Transverse colon (tissue), 4 donors: ENCODE results near the gene IRX5. TPM values are rescaled to one million over a fixed set of nuclear protein-coding genes. Genes with fewer than 3 reads are reported as not detected.

ENCODE experiments used
- DNase-seq: peaks from one replicate; pipeline ENCODE4 v3.0.0-alpha.2; 2019
- H3K27ac ChIP-seq, 4 donors: fragments of 200-600 bp; sonication (generic); 2 replicates each; pipeline ENCODE4 v1.5.1; 2016 to 2018; ENCODE audit warnings: inconsistent platforms in 4 of 4
- H3K27me3 ChIP-seq: fragments of 200-600 bp; sonication (generic); 2 replicates; pipeline ENCODE4 v1.5.1; 2017; ENCODE audit warnings: inconsistent platforms
- H3K36me3 ChIP-seq, 4 donors: fragments of 200-600 bp; sonication (generic); 2 replicates each; pipeline ENCODE4 v1.5.1; 2017 to 2019; ENCODE audit warnings: inconsistent platforms in 4 of 4
- H3K4me1 ChIP-seq, 4 donors: fragments of 200-600 bp; sonication (generic); 2 replicates each; pipeline ENCODE4 v1.5.1; 2017 to 2020; ENCODE audit warnings: inconsistent platforms in 4 of 4
- H3K4me3 ChIP-seq, 4 donors: fragments of 200-600 bp; sonication (generic); 1 replicate in 1 of 4; 2 replicates in 3 of 4; pipeline versions ENCODE4 v1.5.1 to v1.6.1; 2017 to 2019; ENCODE audit warnings: inconsistent platforms in 4 of 4
- H3K9me3 ChIP-seq, 2 donors: fragments of 200-600 bp; sonication (generic); 2 replicates each; pipeline ENCODE4 v1.5.1; 2017 to 2019; ENCODE audit warnings: inconsistent platforms in 2 of 2
- EP300 ChIP-seq: sonication (generic); formaldehyde crosslinking; IDR thresholded peaks from one replicate; pipeline ENCODE4 v1.6.1; 2017; ENCODE audit warnings: antibody characterized with exemption, low read depth
- POLR2A ChIP-seq: fragments of 450-650 bp; IDR thresholded peaks from one replicate; pipeline ENCODE4 v1.6.1; 2016; ENCODE audit warnings: antibody characterized with exemption, mild to moderate bottlenecking, moderate library complexity
- POLR2AphosphoS5 ChIP-seq, 3 donors: sonication (generic); formaldehyde crosslinking; IDR thresholded peaks; one replicate each; pipeline ENCODE4 v1.6.1; 2016; ENCODE audit warnings: antibody characterized with exemption in 3 of 3
- WGBS, 2 donors: methylation state at CpG; one replicate each; pipeline ENCODE4 v1.1.5; 2018; ENCODE audit warnings: low coverage in 1 of 2; 5-methylcytosine and 5-hydroxymethylcytosine counted together
- in situ Hi-C, 4 donors: fragments of 200-750 bp; cut with MboI; loops; one replicate each; pipeline versions ENCODE4 v1.15.0 to v1.15.1; 2017; ENCODE audit warnings: low sequenced_read_pairs in 3 of 4, low pct_ligation_motif_present in 1 of 4, low pct_unique_long_range_greater_than_20kb in 1 of 4
- intact Hi-C: fragments of 100-400 bp; cut with DNase I; formaldehyde crosslinking; loops from one replicate; pipeline ENCODE4 v1.15.1; 2023; ENCODE audit warnings: low total_unique reads
- total RNA-seq, 4 donors: library from RNA; depleted of rRNA; stranded (reverse); fragments of >200 nt; gene quantifications; one replicate each; pipeline ENCODE4 v1.1.0, GENCODE V29; 2016
- TF ChIP-seq, protein P1 (sequence below), 5 experiments: fragments of 200-600 bp in 3 of 5; fragments of 450-650 bp in 2 of 5; sonication (generic) in 3 of 5; IDR thresholded peaks; 1 replicate in 2 of 5; 2 replicates in 3 of 5; pipeline ENCODE4 v1.5.1; 2016 to 2017; ENCODE audit warnings: antibody characterized with exemption in 5 of 5, inconsistent platforms in 3 of 5, mild to moderate bottlenecking in 2 of 5, moderate library complexity in 1 of 5

IRX5 gene
- total RNA-seq, 4 donors from 2014 or later, result not detected

DNA sequence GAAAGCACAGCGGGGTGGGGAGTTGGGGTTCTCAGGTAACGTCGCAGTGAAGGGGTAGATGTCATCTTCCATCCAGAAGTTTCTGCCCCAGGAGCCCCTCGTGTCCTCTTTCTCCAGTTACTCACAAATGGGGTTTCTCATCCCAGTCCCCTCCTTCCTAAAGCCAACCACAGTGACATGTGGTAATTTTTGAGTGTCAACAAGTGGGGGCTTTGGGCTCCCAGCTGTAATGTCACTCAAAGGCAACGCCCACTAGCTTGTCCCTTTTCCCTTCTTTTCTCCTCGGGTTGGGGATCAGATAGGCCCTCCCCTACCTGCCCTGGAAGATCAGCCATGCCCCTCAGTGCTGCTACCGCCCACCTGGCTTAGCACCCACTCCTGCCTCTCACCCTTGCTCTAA lies 14.4 kb downstream of the IRX5 start:
- Histone ChIP-seq H3K36me3 (no peaks in the 10 kb centered on the region), H3K9me3 (no peaks in the 10 kb centered on the region), H3K27me3 (peaks cover 92% of the 10 kb centered on the region), H3K4me1 (no peaks in the 10 kb centered on the region), H3K27ac (no peak overlapping the region), H3K4me3 (no peak overlapping the region)
- TF ChIP-seq, protein P1, sequence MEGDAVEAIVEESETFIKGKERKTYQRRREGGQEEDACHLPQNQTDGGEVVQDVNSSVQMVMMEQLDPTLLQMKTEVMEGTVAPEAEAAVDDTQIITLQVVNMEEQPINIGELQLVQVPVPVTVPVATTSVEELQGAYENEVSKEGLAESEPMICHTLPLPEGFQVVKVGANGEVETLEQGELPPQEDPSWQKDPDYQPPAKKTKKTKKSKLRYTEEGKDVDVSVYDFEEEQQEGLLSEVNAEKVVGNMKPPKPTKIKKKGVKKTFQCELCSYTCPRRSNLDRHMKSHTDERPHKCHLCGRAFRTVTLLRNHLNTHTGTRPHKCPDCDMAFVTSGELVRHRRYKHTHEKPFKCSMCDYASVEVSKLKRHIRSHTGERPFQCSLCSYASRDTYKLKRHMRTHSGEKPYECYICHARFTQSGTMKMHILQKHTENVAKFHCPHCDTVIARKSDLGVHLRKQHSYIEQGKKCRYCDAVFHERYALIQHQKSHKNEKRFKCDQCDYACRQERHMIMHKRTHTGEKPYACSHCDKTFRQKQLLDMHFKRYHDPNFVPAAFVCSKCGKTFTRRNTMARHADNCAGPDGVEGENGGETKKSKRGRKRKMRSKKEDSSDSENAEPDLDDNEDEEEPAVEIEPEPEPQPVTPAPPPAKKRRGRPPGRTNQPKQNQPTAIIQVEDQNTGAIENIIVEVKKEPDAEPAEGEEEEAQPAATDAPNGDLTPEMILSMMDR (IDR thresholded peaks at IDR 0.05), result no peak
- TF ChIP-seq EP300 (no peak), POLR2AphosphoS5 (IDR thresholded peaks at IDR 0.05) (no peak), POLR2A (no peak)
- intact Hi-C loops (no loop called here), in situ Hi-C loops (loop anchor here in 1 of 4 donors (25.0 kb wide), 1 partner anchor 658 kb away; the partner anchor contains the start of gene IRX3)
- DNase-seq, result no peak
- 65 to 90% methylated on average over 2 to 7 of the region's 7 CpGs for WGBS, 2 donors

- no peak for TF ChIP-seq POLR2A
- TF ChIP-seq EP300, result no peak
- TF ChIP-seq, protein P1 (IDR thresholded peaks at IDR 0.05), result no peak
- TF ChIP-seq POLR2AphosphoS5 (IDR thresholded peaks at IDR 0.05), result no peak
- H3K4me1 ChIP-seq, result no peaks in the 10 kb centered on the region
- H3K9me3 ChIP-seq, result no peaks in the 10 kb centered on the region
- peaks cover 88% of the 10 kb centered on the region for H3K27me3 ChIP-seq
- DNase-seq, result no peak
- no peak overlapping the region for H3K27ac ChIP-seq
- no peak overlapping the region for H3K4me3 ChIP-seq
- intact Hi-C loops, result no loop called here
- H3K36me3 ChIP-seq, result no peaks in the 10 kb centered on the region
- 61 to 68% methylated on average over 3 of the region's 3 CpGs for WGBS, 2 donors
- in situ Hi-C loops, result loop anchor here in 1 of 4 donors (25.0 kb wide), 1 partner anchor 660 kb away; the partner anchor contains the start of gene IRX3
These were observed 16.2 kb downstream of the IRX5 start for GRCh38 chr16:54946909-54947308.

GRCh38 chr16:54947616-54948015 lies 17.0 kb downstream of the IRX5 start:
- peaks cover 88% of the 10 kb centered on the region for H3K27me3 ChIP-seq
- no peak for DNase-seq
- in situ Hi-C loops, result loop anchor here in 1 of 4 donors (25.0 kb wide), 1 partner anchor 660 kb away; the partner anchor contains the start of gene IRX3

GRCh38 chr16:54952195-54952594 lies 21.5 kb downstream of the IRX5 start:
- Histone ChIP-seq H3K36me3 (no peaks in the 10 kb centered on the region), H3K27ac (no peak overlapping the region), H3K9me3 (no peaks in the 10 kb centered on the region), H3K27me3 (peaks cover 55% of the 10 kb centered on the region), H3K4me3 (no peak overlapping the region), H3K4me1 (no peaks in the 10 kb centered on the region)
- in situ Hi-C loops (no loop called here), intact Hi-C loops (no loop called here)
- WGBS, 2 donors, result 54 to 100% methylated on average over 3 to 4 of the region's 4 CpGs
- TF ChIP-seq, protein P1 (IDR thresholded peaks at IDR 0.05), result no peak
- no peak for TF ChIP-seq POLR2A
- no peak for TF ChIP-seq EP300
- no peak for TF ChIP-seq POLR2AphosphoS5 (IDR thresholded peaks at IDR 0.05)
- DNase-seq, result no peak

More at GRCh38 chr16:54947616-54948015, 17.0 kb downstream of the IRX5 start:
- 33 to 82% methylated on average over 1 to 3 of the region's 3 CpGs for WGBS, 2 donors
- no peak overlapping the region for H3K4me3 ChIP-seq
- H3K36me3 ChIP-seq, result no peaks in the 10 kb centered on the region
- H3K4me1 ChIP-seq, result no peaks in the 10 kb centered on the region
- no peak for TF ChIP-seq POLR2AphosphoS5 (IDR thresholded peaks at IDR 0.05)
- no peak for TF ChIP-seq POLR2A
- no peak for TF ChIP-seq EP300
- TF ChIP-seq, protein P1 (IDR thresholded peaks at IDR 0.05), result no peak
- H3K9me3 ChIP-seq, result no peaks in the 10 kb centered on the region
- intact Hi-C loops, result no loop called here
- H3K27ac ChIP-seq, result no peak overlapping the region
